22Rv1 (cell line): Measurements from ENCODE around the gene HGFAC.

Experiments
- CTCF ChIP-seq: fragments of 450-650 bp; IDR thresholded peaks from 2 replicates; pipeline ENCODE4 v1.5.1; 2017; ENCODE audit warnings: mild to moderate bottlenecking
- ZFX ChIP-seq: fragments of 450-650 bp; IDR thresholded peaks from 2 replicates; pipeline ENCODE4 v1.6.1; 2017; ENCODE audit warnings: antibody characterized with exemption, borderline replicate concordance

GRCh38 chr4:3458371-3458770, 16.6 kb downstream of the HGFAC start:
- TF ChIP-seq CTCF (no peak), ZFX (no peak)
